SU-DHL-6 (cell line): ENCODE results near the gene ENTPD8.

ENCODE experiments used
- EZH2phosphoT487 ChIP-seq: fragments of 200-600 bp; sonication (generic), shearing (Covaris generic); conservative IDR thresholded peaks from 2 replicates; pipeline ENCODE4 v1.6.1; 2018; ENCODE audit warnings: mild to moderate bottlenecking, antibody characterized with exemption, low read length, moderate library complexity, mixed read lengths
- TF ChIP-seq, protein P1 (sequence below): fragments of 200-600 bp; sonication (generic); IDR thresholded peaks from one replicate; pipeline ENCODE4 v1.5.1; 2017; ENCODE audit warnings: antibody characterized with exemption, mild to moderate bottlenecking, low read length, moderate library complexity; ENCODE audit not compliant: insufficient read depth, poor library complexity, severe bottlenecking

DNA sequence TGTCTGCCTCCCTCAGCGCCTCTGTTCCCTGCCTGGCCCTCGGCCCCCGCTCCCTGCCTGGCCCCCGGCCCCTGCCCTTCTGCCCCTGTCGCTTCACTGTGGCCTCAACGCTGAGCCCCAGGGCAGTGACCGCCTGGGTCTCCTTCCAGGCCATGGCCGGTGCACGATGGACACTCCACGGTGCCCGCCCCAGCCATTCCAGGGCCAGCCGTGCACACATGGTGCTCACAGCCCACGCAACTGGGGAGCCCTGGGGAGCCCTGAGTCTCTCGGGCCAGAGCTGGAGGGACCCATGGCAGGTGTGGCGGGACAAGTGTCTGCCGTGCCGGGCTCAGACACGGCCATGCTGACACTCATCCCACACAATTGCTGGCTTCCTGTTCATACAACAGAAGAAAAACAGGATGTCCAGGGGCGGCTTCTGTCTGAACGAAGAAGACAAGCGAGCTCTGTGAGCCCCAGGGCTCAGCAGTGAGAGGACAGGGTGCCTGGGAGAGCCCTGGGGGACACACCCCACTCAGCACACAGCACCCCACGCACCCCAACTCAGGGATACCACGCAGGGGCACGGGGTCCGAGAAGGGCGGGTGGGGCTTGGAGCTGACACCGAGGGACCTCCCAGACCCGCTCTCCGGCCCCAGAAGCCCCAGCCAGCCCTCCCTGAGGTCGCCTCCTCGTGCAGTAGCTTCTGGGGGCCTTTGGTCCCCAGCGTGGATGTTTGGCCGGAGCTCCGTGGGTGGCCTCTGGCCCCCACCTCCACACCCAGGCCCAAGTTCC is 53.9 kb downstream of the ENTPD8 start:
- TF ChIP-seq EZH2phosphoT487, result no peak
- TF ChIP-seq, protein P1, sequence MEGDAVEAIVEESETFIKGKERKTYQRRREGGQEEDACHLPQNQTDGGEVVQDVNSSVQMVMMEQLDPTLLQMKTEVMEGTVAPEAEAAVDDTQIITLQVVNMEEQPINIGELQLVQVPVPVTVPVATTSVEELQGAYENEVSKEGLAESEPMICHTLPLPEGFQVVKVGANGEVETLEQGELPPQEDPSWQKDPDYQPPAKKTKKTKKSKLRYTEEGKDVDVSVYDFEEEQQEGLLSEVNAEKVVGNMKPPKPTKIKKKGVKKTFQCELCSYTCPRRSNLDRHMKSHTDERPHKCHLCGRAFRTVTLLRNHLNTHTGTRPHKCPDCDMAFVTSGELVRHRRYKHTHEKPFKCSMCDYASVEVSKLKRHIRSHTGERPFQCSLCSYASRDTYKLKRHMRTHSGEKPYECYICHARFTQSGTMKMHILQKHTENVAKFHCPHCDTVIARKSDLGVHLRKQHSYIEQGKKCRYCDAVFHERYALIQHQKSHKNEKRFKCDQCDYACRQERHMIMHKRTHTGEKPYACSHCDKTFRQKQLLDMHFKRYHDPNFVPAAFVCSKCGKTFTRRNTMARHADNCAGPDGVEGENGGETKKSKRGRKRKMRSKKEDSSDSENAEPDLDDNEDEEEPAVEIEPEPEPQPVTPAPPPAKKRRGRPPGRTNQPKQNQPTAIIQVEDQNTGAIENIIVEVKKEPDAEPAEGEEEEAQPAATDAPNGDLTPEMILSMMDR, result no peak
